SIG-M5 (cell line): ENCODE results near the gene C1QB.

Source experiments
- DNase-seq: peaks from one replicate; lab custom pipeline; 2025; lab: John Stamatoyannopoulos, UW

The C1QB gene

DNA sequence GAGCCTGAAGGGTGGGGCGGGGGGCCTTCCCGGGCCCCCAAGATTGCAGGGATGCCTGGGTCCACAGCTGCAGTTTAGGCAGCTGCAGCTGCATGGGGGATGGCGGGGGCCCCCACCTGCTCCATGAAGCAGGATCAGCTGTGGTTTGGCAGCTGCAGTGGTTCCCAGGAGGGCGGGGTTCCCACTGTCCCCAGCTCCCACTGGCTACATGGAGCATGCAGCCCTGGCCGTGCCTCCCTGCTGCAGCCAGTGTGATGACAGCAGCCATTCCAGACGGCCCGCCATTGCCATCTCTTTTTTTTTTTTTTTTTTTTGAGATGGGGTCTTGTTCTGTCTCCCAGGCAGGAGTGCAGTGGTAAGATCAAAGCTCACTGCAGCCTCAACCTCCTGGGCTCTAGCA is 17.6 kb upstream of the C1QB start:
- no peak for DNase-seq

DNA sequence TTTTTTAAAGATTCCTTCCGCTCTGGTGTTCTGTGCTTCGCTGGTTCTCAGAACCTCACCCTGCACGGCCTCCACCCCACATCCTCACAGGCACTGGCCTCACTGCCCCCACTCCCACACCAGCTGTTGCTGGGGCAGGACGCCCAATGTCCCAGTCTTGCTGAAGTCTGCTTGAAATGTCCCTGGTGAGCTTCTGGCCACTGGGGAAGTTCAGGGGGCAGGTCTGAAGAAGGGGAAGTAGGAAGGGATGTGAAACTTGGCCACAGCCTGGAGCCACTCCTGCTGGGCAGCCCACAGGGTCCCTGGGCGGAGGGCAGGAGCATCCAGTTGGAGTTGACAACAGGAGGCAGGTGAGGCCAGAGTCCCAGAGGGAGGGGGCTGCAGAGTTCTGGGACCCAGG is 16.7 kb upstream of the C1QB start, which contains the start of gene C1QA:
Gene C1QA (plus strand): TSS at position 276 of the 400 bp plus-strand sequence. CDS start 989 bp downstream, outside the sequence.
- DNase-seq: no peak

DNA sequence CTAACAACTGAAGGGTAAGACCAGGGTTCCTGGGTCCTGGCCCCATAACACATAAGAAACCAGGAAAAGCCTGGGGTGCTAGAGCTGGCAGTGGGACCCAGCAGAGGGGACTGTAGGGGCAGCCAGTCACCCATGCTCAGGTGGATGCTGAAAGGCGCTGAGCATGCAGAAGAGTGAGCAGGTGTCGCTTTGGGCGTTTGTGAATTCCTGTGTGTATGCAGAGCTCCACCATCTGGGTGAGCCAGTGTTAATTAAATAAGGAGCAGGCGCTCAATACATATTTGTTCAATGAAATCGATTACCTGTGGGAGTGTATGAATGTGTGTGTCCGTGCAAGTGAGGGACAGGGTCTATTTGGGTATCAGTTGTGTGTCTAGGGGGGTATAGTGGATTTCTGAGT is 16.1 kb upstream of the C1QB start:
- DNase-seq: no peak

GRCh38 chr1:22637907-22638445 is 15.1 kb upstream of the C1QB start:
- no peak for DNase-seq

- no peak for DNase-seq
Measured at GRCh38 chr1:22638476-22639234, 14.4 kb upstream of the C1QB start.

GRCh38 chr1:22639286-22639685 is 13.8 kb upstream of the C1QB start:
- DNase-seq: no peak

DNA sequence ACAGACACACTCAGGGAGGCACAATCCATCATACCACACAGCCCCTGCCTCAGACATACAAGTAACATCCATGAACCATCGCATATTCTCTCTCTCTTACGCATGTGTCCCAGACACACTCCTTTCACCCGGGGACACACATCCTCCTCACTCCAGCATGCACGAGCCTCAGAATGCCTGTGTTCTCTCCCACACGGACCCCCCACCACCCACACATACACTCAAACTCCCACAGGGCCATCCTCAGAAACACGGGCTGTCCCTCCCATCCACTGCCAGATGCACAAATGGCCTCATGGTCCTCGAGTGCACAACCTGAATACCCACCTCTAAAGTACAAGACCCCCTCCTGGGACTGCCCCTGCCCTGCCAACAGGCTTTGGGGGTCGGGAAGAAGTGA is 11.8 kb upstream of the C1QB start:
- DNase-seq: no peak

DNA sequence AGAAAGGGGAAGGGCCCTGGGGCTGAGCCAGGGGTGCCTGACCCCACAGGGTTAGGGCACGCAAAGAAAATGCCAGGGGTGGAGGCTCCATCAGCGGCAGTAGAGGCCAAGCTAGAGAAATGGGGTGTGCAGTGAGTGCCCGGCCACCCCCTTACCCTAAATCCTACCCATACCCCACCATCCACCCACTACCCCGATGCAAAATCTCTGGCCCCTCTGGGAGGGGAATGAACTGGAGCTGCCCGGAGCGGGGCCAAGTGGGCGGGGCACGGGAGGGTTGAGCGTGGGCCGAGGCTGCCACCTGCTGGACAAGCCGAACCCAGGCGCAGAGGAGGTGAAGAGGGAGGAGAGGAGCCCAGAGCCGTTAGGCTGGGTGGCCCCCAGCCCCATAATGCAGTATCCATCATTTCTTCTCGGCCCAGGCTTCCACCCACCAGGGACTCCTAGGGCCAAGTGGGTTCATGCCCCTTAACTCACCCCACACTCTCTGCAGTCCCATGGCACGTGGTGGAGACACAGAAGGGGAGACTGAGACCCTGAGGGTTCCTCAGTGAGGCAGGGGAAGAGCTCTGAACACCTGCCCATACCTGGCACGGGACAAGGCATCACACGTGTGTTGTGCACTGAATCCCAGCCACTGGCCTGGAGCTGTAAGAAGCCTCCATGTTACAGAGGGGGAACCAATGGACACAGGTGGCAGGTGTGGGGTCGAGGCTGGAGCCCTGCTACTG is 11.0 kb upstream of the C1QB start:
- DNase-seq: no peak

- DNase-seq: no peak
Measured at GRCh38 chr1:22643381-22643780, 9.7 kb upstream of the C1QB start, which contains the start of gene C1QC. C1QC (plus strand) TSS chr1:22643633; CDS start chr1:22644024, 391 bp downstream.

DNA sequence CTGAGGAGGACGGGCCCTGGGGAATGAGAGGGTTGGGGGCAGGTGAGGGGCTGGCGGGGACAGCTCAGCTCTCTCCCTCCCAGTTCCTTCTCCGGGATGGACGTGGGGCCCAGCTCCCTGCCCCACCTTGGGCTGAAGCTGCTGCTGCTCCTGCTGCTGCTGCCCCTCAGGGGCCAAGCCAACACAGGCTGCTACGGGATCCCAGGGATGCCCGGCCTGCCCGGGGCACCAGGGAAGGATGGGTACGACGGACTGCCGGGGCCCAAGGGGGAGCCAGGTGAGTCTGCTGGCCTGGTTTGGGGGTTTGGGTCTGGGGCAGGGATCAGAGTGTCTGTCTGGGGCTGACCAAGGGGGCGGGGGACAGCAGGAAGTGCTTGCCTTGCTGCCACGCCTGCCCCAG is 9.1 kb upstream of the C1QB start:
- DNase-seq: no peak

- DNase-seq: no peak
Measured at GRCh38 chr1:22645931-22646330, 7.1 kb upstream of the C1QB start.

GRCh38 chr1:22646384-22646783 is 6.7 kb upstream of the C1QB start:
- DNase-seq: no peak

DNA sequence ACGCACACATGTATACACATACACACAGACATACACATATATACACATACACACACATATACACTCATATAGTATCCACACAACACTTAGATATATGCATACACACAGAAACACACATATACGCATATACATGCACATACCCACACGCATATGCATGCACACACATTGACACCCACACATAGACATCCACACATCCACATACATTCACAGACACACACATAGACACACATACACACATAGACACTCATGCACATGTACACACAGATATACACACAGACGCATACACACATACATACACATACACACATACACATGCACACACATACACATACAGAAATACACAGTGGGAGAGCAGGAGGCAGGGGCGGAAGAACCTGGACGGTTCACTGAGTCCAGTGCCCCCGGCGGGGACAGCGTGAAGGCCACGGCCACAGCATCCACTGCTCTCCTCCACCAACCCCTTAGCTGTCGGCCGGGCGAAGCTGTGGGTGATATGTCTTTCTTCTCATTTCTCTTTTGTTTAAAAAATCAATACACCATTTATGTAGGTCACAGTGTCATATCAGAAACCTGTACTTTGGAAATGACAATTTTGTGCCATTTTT is 2.8 kb upstream of the C1QB start:
- DNase-seq: no peak

DNA sequence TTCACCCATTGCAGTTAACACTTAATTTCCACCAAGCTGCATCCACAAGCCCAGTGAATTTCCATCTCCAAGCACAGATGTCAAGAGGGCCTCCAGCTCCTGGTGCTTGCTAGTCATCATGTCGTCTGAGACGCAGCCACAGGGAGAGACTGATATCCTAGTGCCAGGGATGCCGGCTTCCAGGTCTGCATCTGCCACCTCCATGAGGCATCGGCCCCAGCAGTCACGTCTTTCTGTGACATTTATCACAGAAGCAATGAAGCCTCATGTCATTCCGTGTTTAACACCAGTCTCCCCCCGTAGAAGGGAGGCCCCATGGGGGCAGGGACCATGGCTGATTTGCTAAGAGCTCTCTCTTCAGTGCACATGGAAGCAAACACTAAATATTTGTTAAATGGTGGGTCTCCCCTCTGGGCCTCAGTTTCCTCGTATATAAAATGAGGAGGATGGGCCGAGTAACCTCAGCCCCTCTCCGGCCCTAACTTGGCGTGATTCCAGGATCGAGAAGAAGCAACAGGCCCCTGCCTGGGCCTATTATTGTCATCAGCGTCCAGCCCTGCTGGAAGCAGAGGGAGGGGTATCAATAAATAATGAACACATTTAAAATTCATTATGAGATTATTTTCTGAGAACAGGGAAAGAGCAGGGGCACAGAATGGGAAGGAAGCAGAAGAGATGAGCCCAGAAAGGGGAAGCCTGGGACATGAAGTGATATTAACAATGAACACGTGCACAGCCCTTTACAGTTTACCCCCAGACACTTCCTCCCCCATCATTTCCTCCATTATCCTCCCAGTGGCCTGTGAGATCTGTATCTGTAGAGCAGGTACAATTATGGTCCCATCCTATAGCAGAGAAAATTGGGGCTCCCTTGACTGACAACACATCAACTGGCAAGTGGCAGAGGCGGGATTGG is 837 bp upstream of the C1QB start:
- no peak for DNase-seq

GRCh38 chr1:22654692-22655091 is 1.7 kb downstream of the C1QB start:
- DNase-seq: no peak

- DNase-seq: no peak
Measured at GRCh38 chr1:22658385-22659163, 5.5 kb downstream of the C1QB start.

DNA sequence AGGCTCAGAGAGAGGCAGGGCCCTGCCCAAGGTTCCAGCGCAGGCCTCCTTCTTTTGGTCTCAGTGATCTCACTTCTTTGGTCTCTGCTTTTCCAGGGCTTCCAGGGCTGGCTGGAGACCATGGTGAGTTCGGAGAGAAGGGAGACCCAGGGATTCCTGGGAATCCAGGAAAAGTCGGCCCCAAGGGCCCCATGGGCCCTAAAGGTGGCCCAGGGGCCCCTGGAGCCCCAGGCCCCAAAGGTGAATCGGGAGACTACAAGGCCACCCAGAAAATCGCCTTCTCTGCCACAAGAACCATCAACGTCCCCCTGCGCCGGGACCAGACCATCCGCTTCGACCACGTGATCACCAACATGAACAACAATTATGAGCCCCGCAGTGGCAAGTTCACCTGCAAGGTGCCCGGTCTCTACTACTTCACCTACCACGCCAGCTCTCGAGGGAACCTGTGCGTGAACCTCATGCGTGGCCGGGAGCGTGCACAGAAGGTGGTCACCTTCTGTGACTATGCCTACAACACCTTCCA is 7.7 kb downstream of the C1QB start:
- no peak for DNase-seq

DNA sequence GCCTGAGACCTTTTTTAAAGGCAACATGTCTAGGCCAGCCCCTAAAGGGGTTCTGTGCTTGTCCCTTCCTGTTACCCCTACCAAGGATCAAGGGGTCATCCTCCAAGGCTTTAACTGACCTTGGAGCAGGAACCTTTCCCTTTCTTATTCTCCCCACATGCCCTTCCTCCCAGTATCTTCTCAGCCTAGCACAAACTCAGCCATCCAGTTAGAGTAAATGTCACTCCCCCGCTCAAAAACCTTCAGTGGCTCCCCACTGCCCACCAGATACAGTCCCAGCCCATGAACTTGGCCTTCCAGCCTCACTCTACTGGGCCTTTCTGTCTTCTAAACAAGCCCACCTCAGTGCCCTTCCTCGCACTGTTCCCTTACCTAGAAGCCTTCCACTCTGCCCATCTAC is 8.8 kb downstream of the C1QB start:
- no peak for DNase-seq

- no peak for DNase-seq
Measured at GRCh38 chr1:22662318-22662717, 9.3 kb downstream of the C1QB start.

DNA sequence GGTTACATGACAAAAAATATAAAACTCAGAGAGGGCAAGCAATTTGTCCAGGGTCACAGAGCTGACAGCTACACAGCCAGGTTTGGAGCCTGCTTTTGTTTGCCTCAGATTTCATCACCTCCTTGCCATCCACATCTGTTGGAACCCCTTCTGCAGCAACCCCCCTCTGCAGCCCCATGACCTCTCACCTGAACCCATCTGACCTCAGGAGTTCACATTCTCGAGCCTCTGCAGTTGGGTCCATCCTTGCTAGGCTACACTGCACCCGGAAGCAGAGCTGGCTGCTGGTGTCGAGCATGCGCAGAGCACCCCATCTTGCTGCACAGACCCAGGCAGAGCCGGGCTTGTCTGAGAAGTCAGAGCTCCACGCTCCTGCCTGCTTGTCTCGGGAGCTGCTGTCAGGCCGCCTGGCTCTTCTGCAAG is 10.0 kb downstream of the C1QB start:
- no peak for DNase-seq

- DNase-seq: no peak
Measured at GRCh38 chr1:22665752-22666151, 12.7 kb downstream of the C1QB start.
